ENCODE measurements around the gene APEH.

GRCh38 chr3:49713336-49714105, 39.4 kb downstream of the APEH start:
- TF ChIP-seq, protein P1, sequence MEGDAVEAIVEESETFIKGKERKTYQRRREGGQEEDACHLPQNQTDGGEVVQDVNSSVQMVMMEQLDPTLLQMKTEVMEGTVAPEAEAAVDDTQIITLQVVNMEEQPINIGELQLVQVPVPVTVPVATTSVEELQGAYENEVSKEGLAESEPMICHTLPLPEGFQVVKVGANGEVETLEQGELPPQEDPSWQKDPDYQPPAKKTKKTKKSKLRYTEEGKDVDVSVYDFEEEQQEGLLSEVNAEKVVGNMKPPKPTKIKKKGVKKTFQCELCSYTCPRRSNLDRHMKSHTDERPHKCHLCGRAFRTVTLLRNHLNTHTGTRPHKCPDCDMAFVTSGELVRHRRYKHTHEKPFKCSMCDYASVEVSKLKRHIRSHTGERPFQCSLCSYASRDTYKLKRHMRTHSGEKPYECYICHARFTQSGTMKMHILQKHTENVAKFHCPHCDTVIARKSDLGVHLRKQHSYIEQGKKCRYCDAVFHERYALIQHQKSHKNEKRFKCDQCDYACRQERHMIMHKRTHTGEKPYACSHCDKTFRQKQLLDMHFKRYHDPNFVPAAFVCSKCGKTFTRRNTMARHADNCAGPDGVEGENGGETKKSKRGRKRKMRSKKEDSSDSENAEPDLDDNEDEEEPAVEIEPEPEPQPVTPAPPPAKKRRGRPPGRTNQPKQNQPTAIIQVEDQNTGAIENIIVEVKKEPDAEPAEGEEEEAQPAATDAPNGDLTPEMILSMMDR (conservative IDR thresholded peaks at IDR 0.05; ENCODE audit: low read length) = no peak
- TF ChIP-seq EZH2phosphoT487 (IDR thresholded peaks at IDR 0.05; ENCODE audit: borderline replicate concordance) = no peak
